Posterior cingulate gyrus (tissue), 11 donors: ENCODE data around the gene KCNE1.
"Not testable (repeated sequence)": the region's sequence is repeated elsewhere in the genome, so short reads cannot be mapped to it uniquely, and the experiment has no call there.

Source experiments
- DNase-seq, 10 donors: peaks; one replicate each; pipeline versions ENCODE4 v3.0.0 to v3.0.0-alpha.2; 2020 to 2021; ENCODE audit warnings: mixed read lengths in 3 of 10
- intact Hi-C: fragments of 100-400 bp; cut with DNase I; formaldehyde crosslinking; loops from one replicate; pipeline ENCODE4 v1.15.1; 2023

Gene KCNE1

GRCh38 chr21:34517039-34517438 lies 5.0 kb upstream of the KCNE1 start:
- intact Hi-C loops, result no loop called here
- no peak for DNase-seq

GRCh38 chr21:34514576-34515115 lies 2.6 kb upstream of the KCNE1 start:
- intact Hi-C loops, result no loop called here
- DNase-seq, result no peak

DNA sequence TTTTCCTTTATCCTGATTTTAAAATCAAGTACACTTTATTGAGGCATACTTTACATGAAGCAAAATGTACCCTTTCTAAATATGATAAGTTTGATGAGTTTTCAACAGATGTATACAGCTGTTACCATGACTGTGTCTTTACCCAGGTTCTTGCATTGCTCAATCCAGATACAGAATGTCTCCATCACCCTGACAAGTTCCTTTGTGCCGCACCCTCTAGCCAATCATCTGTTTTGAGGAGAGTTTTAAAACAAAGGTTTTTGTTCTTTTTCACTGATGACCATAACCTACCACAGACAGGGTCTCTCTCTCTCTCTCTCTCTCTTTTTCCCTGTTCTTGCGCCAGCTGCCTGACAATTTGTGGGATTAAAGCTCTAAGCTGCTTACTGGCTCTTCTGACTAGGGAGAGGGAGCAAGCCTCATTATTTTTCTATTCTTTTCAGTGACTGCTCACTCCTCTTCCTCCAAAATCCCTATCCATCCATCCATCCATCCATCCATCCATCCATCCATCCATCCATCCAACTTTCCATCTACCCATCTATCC lies 1.2 kb upstream of the KCNE1 start:
- DNase-seq, result no peak
- intact Hi-C loops, result no loop called here

DNA sequence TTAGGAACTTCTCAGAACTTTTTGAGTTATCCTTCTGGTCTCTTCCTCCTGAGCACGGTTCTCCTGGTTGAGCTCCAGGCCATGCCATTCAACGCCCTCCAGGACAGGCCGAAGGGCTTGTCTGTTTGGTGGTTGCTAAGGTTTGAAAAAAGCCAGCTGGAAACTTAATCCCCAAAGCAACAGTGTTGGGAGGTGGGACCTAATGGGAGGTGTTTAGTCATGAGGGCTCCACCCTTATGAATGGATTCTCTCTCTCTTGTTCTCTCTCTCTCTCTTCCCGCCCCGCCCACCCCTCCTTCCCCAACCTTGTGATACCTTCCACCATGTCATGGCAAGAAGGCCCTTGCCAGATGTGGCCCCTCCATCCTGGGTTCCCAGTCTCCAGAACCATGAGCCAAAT lies 829 bp downstream of the KCNE1 start:
- intact Hi-C loops, result no loop called here
- DNase-seq, result no peak

DNA sequence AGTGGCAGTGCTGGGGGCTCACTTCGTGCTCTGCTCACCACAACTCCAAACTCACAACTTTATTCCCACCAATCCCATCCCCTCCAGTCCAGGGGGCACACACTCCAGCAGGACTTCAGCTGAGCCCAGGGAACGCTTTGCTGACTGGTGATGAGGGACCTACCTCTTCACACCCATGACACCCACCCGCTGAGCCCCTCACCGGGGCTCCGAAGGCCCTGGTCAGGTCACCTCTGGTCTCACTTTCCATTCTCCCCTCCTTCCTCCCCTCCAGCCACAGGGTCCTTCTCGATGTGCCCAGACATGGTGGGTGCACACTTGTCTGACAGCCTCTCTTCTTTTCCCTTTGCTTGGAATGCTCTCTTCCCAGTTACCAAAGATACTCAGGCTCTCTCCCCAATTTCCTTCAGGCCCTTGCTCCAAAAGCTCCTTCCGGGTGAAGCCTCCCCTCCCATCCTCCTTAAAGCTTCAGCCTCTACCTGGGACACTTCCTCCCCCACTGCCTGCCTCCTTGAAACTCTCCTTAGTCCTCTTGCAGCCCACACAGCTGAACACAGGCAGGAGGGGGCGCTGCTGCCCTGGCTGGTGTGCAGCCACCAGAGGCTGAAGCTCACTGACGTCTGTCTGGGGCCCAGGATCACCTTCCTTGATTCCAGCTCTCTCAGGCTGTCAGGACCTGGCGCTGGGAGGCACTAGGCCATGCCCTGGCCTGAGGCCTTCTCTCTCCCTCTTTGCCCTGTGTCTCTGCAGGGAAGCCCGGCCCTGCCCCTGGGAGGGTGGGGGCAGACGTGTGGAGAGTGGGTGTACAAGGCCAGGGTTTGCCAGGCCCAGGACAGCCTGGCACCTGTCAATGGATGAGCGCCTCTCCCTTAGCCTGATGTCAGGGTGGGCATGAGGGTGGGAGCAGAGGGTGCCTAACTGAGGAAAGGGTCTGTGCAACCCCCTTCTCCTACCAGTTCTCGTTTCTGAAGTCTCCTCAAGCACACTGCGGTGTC lies 1.6 kb downstream of the KCNE1 start:
- intact Hi-C loops, result no loop called here
- DNase-seq, result peak in 8 of 10 donors; percentile 34 to 94 (median 66)

- intact Hi-C loops, result no loop called here
- no peak for DNase-seq
Observed at GRCh38 chr21:34509151-34509550, 2.9 kb downstream of the KCNE1 start.

GRCh38 chr21:34504595-34504994 lies 7.4 kb downstream of the KCNE1 start:
- intact Hi-C loops, result no loop called here

GRCh38 chr21:34502480-34503106 lies 9.4 kb downstream of the KCNE1 start:
- DNase-seq, result no peak
- intact Hi-C loops, result no loop called here

More at GRCh38 chr21:34504595-34504994, 7.4 kb downstream of the KCNE1 start:
- DNase-seq, result no peak

DNA sequence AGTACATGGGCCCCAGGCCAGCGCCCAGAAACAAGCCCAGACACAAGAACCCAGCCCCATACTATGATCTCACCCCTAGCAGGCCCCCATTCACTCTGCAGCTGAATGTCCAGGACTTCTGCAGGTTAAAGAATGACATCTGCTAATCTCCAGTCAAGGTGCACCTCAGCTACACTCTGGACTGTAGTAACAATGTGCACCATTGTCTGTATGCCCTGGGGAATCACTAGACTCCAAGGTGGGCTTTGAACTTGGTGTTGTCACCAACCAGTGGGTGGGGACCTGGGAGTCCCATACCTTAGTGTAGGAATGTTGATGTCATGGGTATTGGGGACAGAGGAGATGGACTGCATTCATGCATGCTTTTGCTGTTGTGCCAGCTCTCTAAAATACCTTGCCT lies 10.3 kb downstream of the KCNE1 start:
- intact Hi-C loops, result no loop called here

GRCh38 chr21:34500191-34500590 lies 11.8 kb downstream of the KCNE1 start:
- intact Hi-C loops, result no loop called here
- no peak for DNase-seq

More for the DNA sequence above, 10.3 kb downstream of the KCNE1 start:
- DNase-seq, result no peak

DNA sequence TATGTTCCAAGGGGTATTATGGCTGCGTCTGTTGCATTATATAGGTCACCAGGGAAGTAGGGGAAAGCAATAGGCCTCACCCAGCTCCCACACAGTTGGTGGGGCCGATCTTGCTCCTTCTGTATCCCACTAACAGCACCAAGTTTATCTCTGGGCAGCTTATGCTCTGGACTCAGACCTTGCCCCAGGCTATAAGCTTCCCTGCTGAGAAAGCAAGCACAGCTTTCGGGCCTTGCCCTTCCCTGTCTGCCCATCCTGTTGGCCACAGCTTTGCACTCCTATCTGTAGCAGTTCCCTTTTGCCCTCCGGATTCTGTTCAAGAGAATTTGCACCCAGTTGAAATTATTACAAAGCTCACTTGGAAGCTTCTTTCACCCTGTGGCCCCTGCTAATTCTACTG lies 12.9 kb downstream of the KCNE1 start:
- intact Hi-C loops, result no loop called here
- no peak for DNase-seq

GRCh38 chr21:34498623-34499022 lies 13.4 kb downstream of the KCNE1 start:
- no peak for DNase-seq
- intact Hi-C loops, result no loop called here

DNA sequence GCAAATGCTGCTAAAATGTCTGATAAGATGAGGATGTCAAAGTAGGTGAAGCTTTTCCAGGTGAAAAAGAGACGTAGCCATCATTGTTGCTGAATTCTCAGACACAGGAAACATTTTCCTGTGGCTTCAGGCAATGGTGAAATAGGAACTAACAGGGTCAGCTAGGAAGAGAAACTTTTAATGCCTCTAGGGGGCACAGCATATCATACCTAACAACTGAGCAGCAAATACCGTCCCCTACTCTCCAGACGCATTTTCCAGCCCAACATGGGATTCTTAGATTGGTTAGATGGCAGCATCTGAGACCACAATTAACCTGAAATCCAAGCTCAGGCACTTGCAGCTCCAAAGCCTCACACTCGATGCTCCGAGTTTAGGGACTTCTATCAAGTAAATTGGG lies 28.2 kb downstream of the KCNE1 start:
- DNase-seq, intact Hi-C loops: not testable (repeated sequence)

GRCh38 chr21:34483435-34483834 lies 28.6 kb downstream of the KCNE1 start:
- DNase-seq, intact Hi-C loops: not testable (repeated sequence)

DNA sequence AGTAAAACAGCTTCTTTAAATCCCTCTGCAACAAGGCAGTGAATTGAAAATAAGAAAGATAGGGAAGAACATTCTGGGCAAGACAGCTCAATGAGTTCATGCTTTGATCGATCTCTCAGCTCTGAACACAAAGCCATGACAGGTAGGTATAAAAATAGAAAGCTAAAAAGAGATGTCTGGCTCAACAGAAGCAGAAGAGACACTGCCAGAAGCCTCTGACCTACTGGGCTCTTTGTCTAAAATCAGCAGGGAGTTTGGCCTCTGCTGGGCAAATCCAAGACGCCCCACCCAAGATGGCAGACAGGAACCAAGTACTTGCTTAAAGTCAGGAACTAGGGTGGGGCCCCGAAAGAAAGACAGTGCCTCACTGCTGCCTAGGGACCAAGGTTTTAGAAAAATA lies 44.7 kb downstream of the KCNE1 start:
- intact Hi-C loops, DNase-seq: not testable (repeated sequence)

GRCh38 chr21:34459426-34459825 lies 52.6 kb downstream of the KCNE1 start:
- DNase-seq, intact Hi-C loops: not testable (repeated sequence)

GRCh38 chr21:34458266-34458665 lies 53.7 kb downstream of the KCNE1 start:
- intact Hi-C loops, DNase-seq: not testable (repeated sequence)

- intact Hi-C loops, DNase-seq: not testable (repeated sequence)
Observed at GRCh38 chr21:34456180-34456579, 55.8 kb downstream of the KCNE1 start.

GRCh38 chr21:34455628-34456027 lies 56.4 kb downstream of the KCNE1 start:
- intact Hi-C loops, DNase-seq: not testable (repeated sequence)

GRCh38 chr21:34447018-34447417 lies 65.0 kb downstream of the KCNE1 start:
- DNase-seq, intact Hi-C loops: not testable (repeated sequence)

DNA sequence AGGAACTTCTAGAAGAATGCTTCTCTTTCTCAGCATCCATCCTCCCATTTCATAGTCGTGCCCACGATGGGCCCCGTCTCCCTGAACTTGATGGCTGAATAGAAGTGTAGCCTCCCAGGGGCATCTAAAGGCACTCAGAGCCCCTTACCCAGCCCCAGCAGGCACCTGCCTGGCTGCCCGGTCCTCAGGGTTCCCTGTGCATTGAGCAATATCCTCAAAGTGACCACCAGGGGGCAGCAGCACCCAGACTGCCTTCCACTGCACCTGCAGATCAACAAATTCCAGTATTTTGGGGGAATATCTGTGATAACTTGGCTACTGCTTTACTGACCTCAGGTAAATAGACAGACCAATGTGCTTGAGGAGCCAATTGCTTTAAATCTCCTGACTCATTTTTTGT lies 68.5 kb downstream of the KCNE1 start:
- intact Hi-C loops, DNase-seq: not testable (repeated sequence)
